Placental pericyte (primary cell): ENCODE measurements around the gene CAPN15. TPM values are rescaled to one million over a fixed set of nuclear protein-coding genes. Genes with fewer than 3 reads are reported as not detected.

Source experiments
- small RNA-seq: library from RNA; depleted of rRNA; stranded (forward); fragments of <200 nt; gene quantifications from one replicate; pipeline ENCODE3, GENCODE V24; 2012; ENCODE audit warnings: low replicate concordance
- total RNA-seq: library from RNA; depleted of rRNA; stranded (reverse); fragments of >200 nt; gene quantifications from 2 replicates; pipeline ENCODE4 v1.2.3, GENCODE V29; 2012

Gene CAPN15
- 68.9 and 91.9 TPM in 2 replicates for total RNA-seq

GRCh38 chr16:527015-527903 lies at the start of gene CAPN15:
TSS of gene CAPN15 (plus strand) at chr16:527712. CDS start at chr16:546839, 19,127 bp downstream.

GRCh38 chr16:560204-560700 lies 32.7 kb downstream of the CAPN15 start, which contains the start of gene PRR35:
TSS of gene PRR35 (plus strand) at chr16:560394. CDS start at chr16:563295, 2,901 bp downstream.

GRCh38 chr16:566475-567372 lies 39.2 kb downstream of the CAPN15 start, which contains the start of gene NHLRC4:
TSS of gene NHLRC4 (plus strand) at chr16:567005. CDS start at chr16:568048, 1,043 bp downstream.

GRCh38 chr16:569445-570254 lies 42.1 kb downstream of the CAPN15 start, which contains the start of gene PIGQ:
TSS of gene PIGQ (plus strand) at chr16:569968. CDS start at chr16:574075, 4,107 bp downstream.

GRCh38 chr16:589658-590187 lies 62.2 kb downstream of the CAPN15 start, which contains the start of gene RAB40C:
TSS of gene RAB40C (plus strand) at chr16:590066. CDS start at chr16:590292, 226 bp downstream.

Small RNAs within 50 kb of the gene (small RNA-seq; reads per million reads assigned to genes)
- gene MIR3176 (not detected), gene MIR5587 (0.33 reads per million, percentile 3 among the genes with 10 or more reads in this experiment), gene Z98883.1 (not detected)

Other genes starting within 250 kb of the CAPN15 start
- 0.44 TPM in 1 of 2 replicates, not detected in the other for gene ARHGDIG, start 247.1 kb upstream of the CAPN15 start, total RNA-seq
- gene PDIA2, start 244.5 kb upstream of the CAPN15 start, total RNA-seq: 0.57 and 2.8 TPM in 2 replicates
- gene AXIN1, start 175.0 kb upstream of the CAPN15 start, total RNA-seq: 25.8 and 28.2 TPM in 2 replicates
- 76.4 and 85.0 TPM in 2 replicates for gene MRPL28, start 157.2 kb upstream of the CAPN15 start, total RNA-seq
- gene PGAP6, start 145.7 kb upstream of the CAPN15 start, total RNA-seq: 109 and 146 TPM in 2 replicates
- gene NME4, start 130.5 kb upstream of the CAPN15 start, total RNA-seq: 96.1 and 115 TPM in 2 replicates
- gene DECR2, start 125.8 kb upstream of the CAPN15 start, total RNA-seq: 8.8 and 10.2 TPM in 2 replicates
- 23.2 and 27.8 TPM in 2 replicates for gene RAB11FIP3, start 102.1 kb upstream of the CAPN15 start, total RNA-seq
- gene PRR35, start 32.7 kb downstream of the CAPN15 start, total RNA-seq: 0.14 TPM in 1 of 2 replicates, not detected in the other
- 2.6 TPM in 2 replicates for gene NHLRC4, start 39.3 kb downstream of the CAPN15 start, total RNA-seq
- 27.8 and 33.5 TPM in 2 replicates for gene PIGQ, start 42.3 kb downstream of the CAPN15 start, total RNA-seq
- gene RAB40C, start 62.4 kb downstream of the CAPN15 start, total RNA-seq: 15.3 and 16.5 TPM in 2 replicates
- 0.14 and 0.22 TPM in 2 replicates for gene WFIKKN1, start 103.3 kb downstream of the CAPN15 start, total RNA-seq
- gene METTL26, start 108.6 kb downstream of the CAPN15 start, total RNA-seq: 99.1 and 106 TPM in 2 replicates
- 11.5 and 16.6 TPM in 2 replicates for gene MCRIP2, start 114.1 kb downstream of the CAPN15 start, total RNA-seq
- gene WDR90, start 121.7 kb downstream of the CAPN15 start, total RNA-seq: 12.3 and 22.6 TPM in 2 replicates
- 56.5 and 67.4 TPM in 2 replicates for gene RHOT2, start 140.4 kb downstream of the CAPN15 start, total RNA-seq
- 2.3 and 2.4 TPM in 2 replicates for gene RHBDL1, start 148.0 kb downstream of the CAPN15 start, total RNA-seq
- gene STUB1, start 152.7 kb downstream of the CAPN15 start, total RNA-seq: 91.5 and 131 TPM in 2 replicates
- gene JMJD8, start 156.6 kb downstream of the CAPN15 start, total RNA-seq: 45.7 and 62.3 TPM in 2 replicates
- 12.9 and 15.8 TPM in 2 replicates for gene WDR24, start 162.7 kb downstream of the CAPN15 start, total RNA-seq
- gene FBXL16, start 178.1 kb downstream of the CAPN15 start, total RNA-seq: 0.22 TPM in 1 of 2 replicates, not detected in the other
- 10.1 and 40.1 TPM in 2 replicates for gene METRN, start 187.4 kb downstream of the CAPN15 start, total RNA-seq
- gene ANTKMT, start 193.4 kb downstream of the CAPN15 start, total RNA-seq: 25.4 and 30.6 TPM in 2 replicates
- gene CCDC78, start 198.7 kb downstream of the CAPN15 start, total RNA-seq: 1.1 and 3.1 TPM in 2 replicates
- 8.3 and 23.4 TPM in 2 replicates for gene HAGHL, start 199.4 kb downstream of the CAPN15 start, total RNA-seq
- gene CIAO3, start 213.3 kb downstream of the CAPN15 start, total RNA-seq: 25.2 and 40.8 TPM in 2 replicates
- gene MSLN, start 233.0 kb downstream of the CAPN15 start, total RNA-seq: not detected in 2 replicates